ENCODE results near the gene GSN. TPM values are rescaled to one million over a fixed set of nuclear protein-coding genes. Genes with fewer than 3 reads are reported as not detected.

GSN gene
- total RNA-seq, 2 donors from 2014 or later = 57.0 to 77.2 TPM

GRCh38 chr9:121325387-121325786 lies 57.4 kb downstream of the GSN start:
- Mint-ChIP-seq H3K27me3 (ENCODE audit: insufficient read depth) (no peaks in the 10 kb centered on the region), H3K27ac (no peak overlapping the region), H3K4me3 (no peak overlapping the region), H3K4me1 (no peaks in the 10 kb centered on the region), H3K9me3 (no peaks in the 10 kb centered on the region), H3K36me3 (ENCODE audit: low read depth) (peaks cover 42% of the 10 kb centered on the region)
- no peak overlapping the region for H3K27ac ChIP-seq (ENCODE audit: low read depth, low read length)
- TF ChIP-seq CTCF (conservative IDR thresholded peaks at IDR 0.05) = no peak
- 93 to 100% methylated on average over 3 to 7 of the region's 7 CpGs for WGBS, 2 experiments (ENCODE audit: insufficient coverage in 1 of 2, insufficient read length in 1 of 2)
- no peak overlapping the region for H3K9ac ChIP-seq (ENCODE audit: extremely low read depth, low read length, poor library complexity, severe bottlenecking)
- H3K9me3 ChIP-seq (ENCODE audit: control insufficient read depth, low read length) = no peaks in the 10 kb centered on the region
- no peaks in the 10 kb centered on the region for H3K27me3 ChIP-seq (ENCODE audit: control insufficient read depth, insufficient read depth, low read length, poor library complexity, severe bottlenecking)
- H3K4me1 ChIP-seq (ENCODE audit: control insufficient read depth, insufficient read depth, low read length) = no peaks in the 10 kb centered on the region
- no peak for DNase-seq
- H3K36me3 ChIP-seq (ENCODE audit: control insufficient read depth, insufficient read depth, low read length) = peaks cover 22% of the 10 kb centered on the region
- H3K4me3 ChIP-seq (ENCODE audit: low read length) = no peak overlapping the region

- Mint-ChIP-seq H3K4me3 (no peak overlapping the region), H3K9me3 (no peaks in the 10 kb centered on the region), H3K27me3 (ENCODE audit: insufficient read depth) (no peaks in the 10 kb centered on the region), H3K27ac (no peak overlapping the region), H3K36me3 (ENCODE audit: low read depth) (peaks cover 45% of the 10 kb centered on the region), H3K4me1 (no peaks in the 10 kb centered on the region)
- no peak overlapping the region for H3K27ac ChIP-seq (ENCODE audit: low read depth, low read length)
- no peaks in the 10 kb centered on the region for H3K4me1 ChIP-seq (ENCODE audit: control insufficient read depth, insufficient read depth, low read length)
- H3K27me3 ChIP-seq (ENCODE audit: control insufficient read depth, insufficient read depth, low read length, poor library complexity, severe bottlenecking) = no peaks in the 10 kb centered on the region
- no peak for DNase-seq
- no peaks in the 10 kb centered on the region for H3K9me3 ChIP-seq (ENCODE audit: control insufficient read depth, low read length)
- H3K9ac ChIP-seq (ENCODE audit: extremely low read depth, low read length, poor library complexity, severe bottlenecking) = no peak overlapping the region
- TF ChIP-seq CTCF (conservative IDR thresholded peaks at IDR 0.05) = no peak
- no peak overlapping the region for H3K4me3 ChIP-seq (ENCODE audit: low read length)
- peaks cover 13% of the 10 kb centered on the region for H3K36me3 ChIP-seq (ENCODE audit: control insufficient read depth, insufficient read depth, low read length)
- WGBS, 2 experiments (ENCODE audit: insufficient coverage in 1 of 2, insufficient read length in 1 of 2) = 90 to 92% methylated on average over 7 to 19 of the region's 19 CpGs
These were observed 58.3 kb downstream of the GSN start for GRCh38 chr9:121326130-121326838.

- no peak overlapping the region for H3K4me3 ChIP-seq (ENCODE audit: low read length)
- H3K36me3 ChIP-seq (ENCODE audit: control insufficient read depth, insufficient read depth, low read length) = peaks cover 15% of the 10 kb centered on the region
- H3K9me3 ChIP-seq (ENCODE audit: control insufficient read depth, low read length) = no peaks in the 10 kb centered on the region
- Mint-ChIP-seq H3K4me3 (no peak overlapping the region), H3K27ac (no peak overlapping the region), H3K36me3 (ENCODE audit: low read depth) (peaks cover 44% of the 10 kb centered on the region), H3K27me3 (ENCODE audit: insufficient read depth) (no peaks in the 10 kb centered on the region), H3K4me1 (no peaks in the 10 kb centered on the region), H3K9me3 (no peaks in the 10 kb centered on the region)
- TF ChIP-seq CTCF (conservative IDR thresholded peaks at IDR 0.05) = no peak
- DNase-seq = no peak
- H3K27ac ChIP-seq (ENCODE audit: low read depth, low read length) = no peak overlapping the region
- no peak overlapping the region for H3K9ac ChIP-seq (ENCODE audit: extremely low read depth, low read length, poor library complexity, severe bottlenecking)
- WGBS, 2 experiments (ENCODE audit: insufficient coverage in 1 of 2, insufficient read length in 1 of 2) = 93 to 97% methylated on average over 2 to 11 of the region's 11 CpGs
- H3K27me3 ChIP-seq (ENCODE audit: control insufficient read depth, insufficient read depth, low read length, poor library complexity, severe bottlenecking) = no peaks in the 10 kb centered on the region
- H3K4me1 ChIP-seq (ENCODE audit: control insufficient read depth, insufficient read depth, low read length) = no peaks in the 10 kb centered on the region
These were observed 59.1 kb downstream of the GSN start for GRCh38 chr9:121326901-121327613.

All from endodermal cell (in vitro differentiated cells).